ENCODE measurements around the gene UVRAG.
"Not testable (repeated sequence)": the region's sequence is repeated elsewhere in the genome, so short reads cannot be mapped to it uniquely, and the experiment has no call there.

The UVRAG gene

DNA sequence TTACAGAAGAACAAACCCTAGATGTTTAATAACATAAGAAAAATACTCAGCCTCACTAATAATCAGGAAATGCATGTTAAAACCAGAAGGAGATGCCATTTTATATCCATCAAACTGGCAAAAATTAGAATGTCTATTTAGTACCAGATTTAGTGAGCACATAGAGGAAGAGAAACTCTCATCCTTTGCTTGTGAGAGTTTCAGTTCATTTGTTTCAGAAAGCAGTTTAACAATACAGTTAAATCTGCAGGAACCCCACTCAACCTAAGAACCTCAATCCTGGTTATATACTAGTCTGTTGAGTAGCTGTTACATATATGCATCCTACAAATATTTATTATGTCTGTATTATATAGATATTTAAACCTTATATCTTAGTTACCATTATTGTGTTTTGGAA is 218.7 kb downstream of the UVRAG start:
- no peak for DNase-seq

DNA sequence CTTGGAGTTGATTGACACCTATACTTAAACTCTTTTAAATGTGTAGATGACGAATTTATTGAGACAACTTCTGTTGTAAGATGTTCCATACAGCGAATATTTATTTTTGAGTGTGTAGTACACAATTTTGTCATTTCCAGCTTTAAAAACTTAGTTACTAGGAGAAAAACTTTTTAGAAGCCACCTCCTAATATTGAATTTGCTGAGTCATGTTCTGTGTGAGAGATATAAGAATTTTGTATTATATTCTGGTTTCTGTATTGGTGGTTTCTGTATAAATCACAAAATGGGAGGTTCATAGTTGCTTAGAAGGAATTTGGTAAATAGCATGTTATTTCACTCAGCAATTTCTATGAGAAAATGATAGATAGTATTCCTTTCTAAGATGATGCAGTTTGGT is 220.0 kb downstream of the UVRAG start:
- no peak for DNase-seq

DNA sequence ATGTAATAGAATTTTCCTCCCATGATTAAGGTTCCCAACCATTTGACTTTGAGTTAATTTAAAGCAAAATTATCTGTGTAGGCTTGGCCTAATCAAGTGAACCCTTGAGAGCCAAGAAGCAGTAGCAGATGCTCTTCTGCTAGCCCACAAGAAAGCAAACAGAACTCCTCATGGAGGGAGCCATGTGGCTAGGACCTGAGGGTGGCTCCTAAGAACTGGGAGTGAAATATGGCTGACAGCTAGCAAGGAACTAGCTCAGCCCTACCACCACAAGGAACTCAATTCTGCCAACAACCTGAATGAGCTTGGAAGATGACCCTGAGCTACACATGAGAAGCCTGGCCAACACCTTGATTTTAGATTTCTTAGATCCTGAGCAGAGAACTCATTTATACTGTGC is 223.6 kb downstream of the UVRAG start:
- DNase-seq: no peak

DNA sequence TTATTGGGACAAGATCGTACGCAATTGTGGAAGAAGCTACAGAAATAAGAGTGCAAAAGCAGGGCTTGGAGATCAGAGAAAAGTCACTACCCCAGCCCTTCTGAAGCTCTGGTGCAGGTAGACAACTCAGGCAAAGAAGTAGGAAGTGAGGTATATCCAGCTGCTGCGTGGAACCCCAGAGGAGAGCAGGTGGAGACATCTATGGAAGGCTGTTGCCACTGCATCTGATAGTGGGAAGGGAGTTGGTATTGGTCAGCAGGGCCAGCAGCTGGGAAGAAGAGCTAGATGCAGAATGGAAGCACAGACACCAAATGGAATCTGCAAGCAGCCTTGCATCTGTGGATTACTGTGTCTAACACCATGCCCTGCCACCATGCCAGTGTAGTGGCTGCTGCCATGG is 226.2 kb downstream of the UVRAG start:
- no peak for DNase-seq

DNA sequence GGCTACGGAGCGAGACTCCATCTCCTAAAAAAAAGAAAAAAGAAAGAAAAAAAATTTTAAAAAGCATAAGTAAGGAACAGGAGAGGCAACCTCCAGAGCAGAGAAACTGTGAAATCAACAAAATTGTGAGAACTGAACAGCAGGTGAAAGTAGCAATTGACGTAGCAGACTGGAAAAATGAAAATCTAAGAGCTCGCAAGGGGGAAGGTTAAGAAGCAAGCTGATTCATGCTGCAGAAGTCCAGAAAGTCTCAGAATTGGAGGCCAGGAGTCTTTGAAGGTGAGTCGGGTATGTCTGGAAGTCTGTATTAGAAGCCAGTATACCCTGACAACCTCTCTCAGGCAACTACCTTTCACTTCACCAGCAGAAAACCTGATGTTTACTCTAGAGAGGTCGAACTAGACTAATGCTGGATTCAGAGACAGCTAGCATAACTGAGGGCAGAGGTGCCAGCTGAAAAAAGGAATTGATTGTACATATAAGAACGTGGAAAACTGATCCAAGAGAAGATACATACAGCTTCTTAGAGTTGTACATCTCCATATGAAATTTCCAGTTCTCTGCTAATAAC is 229.8 kb downstream of the UVRAG start:
- DNase-seq: no peak

DNA sequence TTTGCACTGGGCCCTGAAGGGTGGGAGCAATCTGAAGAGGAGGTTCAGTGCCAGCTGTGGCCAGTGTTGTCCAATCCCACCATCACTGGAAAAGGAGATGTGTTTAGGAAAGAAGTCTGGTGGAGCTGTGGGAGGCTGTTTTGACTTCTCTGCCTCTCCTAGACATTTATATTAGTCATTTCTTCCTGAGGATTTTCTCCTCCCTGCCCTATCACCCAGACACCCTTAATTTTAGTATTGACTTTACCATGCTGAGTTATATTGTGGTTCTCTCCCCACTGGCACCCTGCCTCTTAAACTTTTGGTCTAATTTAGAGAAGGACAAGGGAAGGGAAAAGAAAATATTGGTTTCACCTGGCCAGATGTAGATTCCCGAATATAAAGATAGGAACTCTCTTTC is 232.2 kb downstream of the UVRAG start:
- no peak for DNase-seq

DNA sequence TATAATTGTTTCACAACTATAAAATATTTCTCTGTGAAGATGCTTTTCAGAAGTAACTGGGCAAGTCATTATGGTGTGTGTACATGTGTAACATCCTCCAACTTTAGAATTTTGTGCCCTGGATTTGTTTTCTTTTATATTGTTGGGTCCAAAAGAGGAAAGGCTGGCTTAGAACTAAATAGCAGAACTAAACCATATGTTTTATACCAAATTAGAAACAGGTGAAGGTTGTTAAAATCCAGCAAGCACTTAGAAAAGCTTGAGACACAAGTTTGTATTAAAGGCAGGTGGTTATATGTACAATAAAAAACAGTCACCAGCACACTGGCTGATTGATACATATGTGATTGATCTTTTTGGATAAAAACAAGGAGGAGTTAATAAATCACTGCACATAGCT is 232.8 kb downstream of the UVRAG start:
- no peak for DNase-seq

DNA sequence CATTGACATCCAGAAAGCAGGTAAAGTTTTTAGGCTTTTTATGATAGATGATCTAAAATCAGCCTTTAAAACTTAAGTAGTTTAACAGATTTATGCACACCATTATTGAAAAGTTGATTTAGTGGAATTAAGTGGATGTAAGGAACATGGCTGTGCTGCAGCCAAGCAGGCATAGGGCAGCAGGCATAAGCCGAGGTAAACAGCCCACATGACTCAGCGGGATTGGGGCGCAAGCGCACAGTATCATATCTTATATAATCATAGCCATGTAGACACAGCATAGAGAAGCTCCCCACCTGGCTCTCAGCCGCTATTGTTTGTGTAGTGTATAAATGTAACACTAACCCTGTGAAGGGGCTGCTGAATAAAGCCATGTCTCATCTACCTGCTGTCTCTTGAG is 233.8 kb downstream of the UVRAG start:
- DNase-seq: no peak

DNA sequence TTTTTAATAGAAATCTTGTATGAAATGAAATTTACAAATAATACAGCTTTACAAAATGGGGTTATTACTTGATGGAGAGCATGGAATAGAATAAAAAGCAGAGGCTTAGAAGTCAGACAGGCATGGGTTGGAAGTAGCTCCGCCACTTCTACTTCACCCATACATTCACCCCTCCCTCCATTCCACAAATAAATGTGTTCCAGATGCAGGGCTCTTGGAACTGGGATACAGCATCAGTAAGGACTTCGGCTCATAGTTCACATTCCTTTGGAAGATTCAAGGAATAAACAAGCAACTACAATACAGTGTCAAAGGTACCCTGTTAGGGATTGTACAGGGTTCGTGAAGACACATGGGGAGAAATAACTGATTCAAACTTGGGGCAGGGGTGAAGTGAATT is 234.5 kb downstream of the UVRAG start:
- no peak for DNase-seq

DNA sequence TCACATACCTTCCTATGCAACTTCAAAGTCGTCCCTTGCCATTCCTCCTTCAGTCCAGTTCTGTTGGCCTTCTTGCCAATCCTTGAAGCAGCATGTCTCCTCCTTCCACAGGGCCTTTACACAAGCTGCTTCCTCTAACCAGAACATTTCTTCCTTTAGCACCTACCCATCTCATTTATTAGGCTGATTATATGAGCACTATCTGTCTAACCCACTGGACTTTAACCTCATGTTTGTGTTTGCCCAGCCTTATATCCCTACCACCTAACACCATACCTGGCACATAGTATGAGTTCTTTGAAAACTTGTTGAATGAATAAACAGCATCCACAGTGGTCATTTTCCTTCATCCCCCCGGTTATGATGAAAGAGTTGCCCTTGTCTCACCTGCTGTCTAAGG is 236.9 kb downstream of the UVRAG start:
- no peak for DNase-seq

DNA sequence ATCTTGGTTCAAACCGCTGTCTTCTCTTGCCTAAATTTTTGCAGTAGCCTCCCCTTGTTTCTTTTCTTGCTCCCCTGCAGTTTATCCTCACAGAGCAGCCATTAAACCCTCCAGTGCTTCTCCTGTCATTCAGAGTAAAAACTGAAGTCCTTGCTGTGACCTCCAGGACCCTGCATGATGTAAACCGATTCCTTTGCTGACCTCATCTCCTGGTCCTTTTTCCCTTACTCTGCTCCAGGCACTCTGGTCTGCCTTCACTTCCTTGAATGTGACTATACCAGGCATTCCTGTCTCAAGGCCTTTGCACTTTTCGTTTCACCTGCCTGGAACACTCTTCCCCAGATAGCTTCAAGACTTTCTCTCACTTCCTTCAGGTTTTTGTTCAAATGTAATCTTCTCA is 239.3 kb downstream of the UVRAG start:
- no peak for DNase-seq

DNA sequence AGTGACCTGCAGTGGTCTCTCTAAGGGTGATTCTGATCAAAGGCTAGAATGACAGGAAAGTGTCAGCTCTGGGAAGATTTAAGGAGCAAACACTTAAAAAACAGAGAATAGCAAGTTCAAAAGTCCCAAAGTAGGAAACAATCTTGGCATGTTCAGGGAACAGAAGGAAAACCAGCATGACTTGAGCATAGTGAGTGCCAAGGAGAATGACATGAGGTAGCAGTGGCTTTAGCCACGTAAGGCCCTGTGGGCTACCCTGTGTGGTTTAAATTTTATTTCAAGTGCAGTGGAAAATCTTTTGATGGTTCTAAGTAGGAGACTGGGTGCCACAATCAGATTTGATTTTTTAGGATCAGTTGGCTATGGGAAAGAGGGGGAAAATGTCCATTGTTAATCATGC is 241.9 kb downstream of the UVRAG start:
- DNase-seq: no peak

DNA sequence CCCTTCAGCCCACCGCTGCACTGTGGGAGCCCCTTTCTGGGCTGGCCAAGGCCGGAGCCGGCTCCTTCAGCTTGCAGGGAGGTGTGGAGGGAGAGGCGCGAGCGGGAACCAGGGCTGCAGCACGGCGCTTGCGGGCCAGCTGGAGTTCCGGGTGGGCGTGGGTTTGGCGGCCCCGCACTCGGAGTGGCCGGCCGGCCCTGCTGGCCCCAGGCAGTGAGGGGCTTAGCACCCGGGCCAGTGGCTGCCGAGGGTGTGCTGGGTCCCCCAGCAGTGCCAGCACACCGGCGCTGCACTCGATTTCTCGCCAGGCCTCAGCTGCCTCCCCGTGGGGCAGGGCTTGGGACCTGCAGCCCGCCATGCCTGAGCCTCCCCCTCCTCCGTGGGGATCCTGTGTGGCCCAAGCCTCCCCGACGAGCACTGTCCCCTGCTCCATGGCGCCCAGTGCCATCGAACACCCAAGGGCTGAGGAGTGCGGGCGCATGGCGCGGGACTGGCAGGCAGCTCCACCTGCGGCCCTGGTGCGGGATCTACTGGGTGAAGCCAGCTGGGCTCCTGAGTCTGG is 245.5 kb downstream of the UVRAG start:
- DNase-seq: not testable (repeated sequence)

DNA sequence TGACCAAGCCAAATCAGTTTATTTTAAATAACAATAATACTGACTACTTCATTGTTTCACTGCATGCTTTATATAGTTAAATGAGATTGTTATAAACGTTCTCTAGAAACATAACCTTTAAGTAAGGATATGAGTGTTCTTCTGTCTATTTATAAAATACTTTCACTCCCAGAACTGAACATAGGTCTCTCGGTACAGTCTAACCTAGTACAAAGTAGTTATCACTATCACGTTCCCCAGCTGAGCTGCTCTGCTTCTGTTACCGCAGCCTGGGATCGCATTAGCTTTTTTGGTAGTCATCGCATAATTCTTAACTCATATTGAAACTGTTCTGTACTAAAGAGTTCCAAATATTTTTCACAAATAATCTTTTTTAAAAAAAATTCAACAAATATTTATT is 247.7 kb downstream of the UVRAG start:
- no peak for DNase-seq

DNA sequence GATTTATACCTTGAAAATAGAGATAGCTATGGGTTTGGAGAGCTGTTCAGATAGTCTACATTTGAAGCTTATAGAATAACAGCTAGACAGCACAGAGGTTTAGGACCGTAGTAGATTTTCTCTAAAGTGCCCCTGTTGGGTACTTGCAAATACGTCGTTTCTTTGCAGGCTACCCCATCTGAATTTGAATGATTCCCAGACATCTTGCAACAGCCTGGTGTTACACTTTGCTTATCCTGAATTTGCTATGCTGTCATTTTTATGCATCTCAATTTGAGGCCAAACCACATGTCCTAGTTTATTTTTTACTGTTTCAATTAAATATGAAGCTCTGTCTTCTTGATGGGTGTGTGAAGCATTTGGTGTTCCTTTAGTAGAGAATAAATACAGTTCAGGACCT is 249.2 kb downstream of the UVRAG start:
- no peak for DNase-seq

DNA sequence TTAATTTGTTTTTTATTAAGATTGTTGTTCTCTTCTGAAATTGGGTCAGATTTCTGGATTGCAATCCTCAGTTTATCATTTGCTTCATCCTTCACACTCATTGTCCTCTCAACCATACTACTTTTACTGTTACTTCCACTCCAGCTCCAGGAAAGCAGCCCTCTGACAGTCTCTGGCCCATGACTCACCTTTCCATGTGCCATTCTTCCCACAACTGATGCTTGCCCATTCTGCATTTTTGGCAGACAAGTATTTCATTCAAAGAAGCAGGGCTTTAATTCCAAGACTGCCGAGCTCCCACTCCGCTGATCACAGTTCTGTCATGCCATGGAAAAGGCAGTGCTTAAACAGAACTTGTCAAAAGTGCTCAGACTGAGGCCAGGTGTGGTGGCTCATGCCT is 252.1 kb downstream of the UVRAG start:
- no peak for DNase-seq

DNA sequence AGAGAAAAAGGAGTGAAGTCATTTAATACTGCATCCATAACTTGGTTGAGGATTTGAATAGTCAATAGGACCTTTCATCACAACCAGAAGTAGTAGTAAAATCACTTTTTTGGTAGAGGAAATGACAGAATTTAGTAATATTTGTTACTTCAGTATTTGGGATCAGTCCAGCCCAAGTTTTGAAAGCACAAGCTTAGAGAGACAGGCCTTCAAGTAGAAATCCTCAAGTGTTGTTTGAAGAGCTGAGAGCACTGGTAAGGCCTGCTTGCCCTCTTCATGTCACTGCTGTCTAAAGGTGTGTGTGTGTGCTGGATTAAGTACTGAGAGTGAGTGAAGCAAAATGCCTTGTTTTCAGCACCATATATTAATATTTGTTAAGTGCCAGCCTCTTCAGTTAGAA is 254.0 kb downstream of the UVRAG start:
- DNase-seq: no peak

DNA sequence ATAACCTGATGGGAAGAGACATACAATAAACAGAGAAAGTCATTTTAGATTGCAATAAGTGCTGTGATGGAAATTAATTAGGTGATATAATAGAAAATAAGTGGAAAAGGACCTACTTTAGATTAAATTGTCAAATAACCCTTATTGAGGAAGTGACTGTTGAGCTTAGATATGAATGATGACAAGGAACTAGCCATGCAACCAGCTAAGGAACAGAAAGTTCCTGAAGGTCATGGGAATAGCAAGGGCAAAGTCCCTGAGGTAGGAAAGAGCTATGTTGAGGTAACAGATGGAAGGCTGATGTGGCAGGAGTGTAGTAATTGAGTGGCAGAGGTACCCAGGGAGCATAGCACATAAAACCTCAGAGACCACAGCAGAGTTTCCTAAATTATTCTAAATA is 256.1 kb downstream of the UVRAG start:
- no peak for DNase-seq

DNA sequence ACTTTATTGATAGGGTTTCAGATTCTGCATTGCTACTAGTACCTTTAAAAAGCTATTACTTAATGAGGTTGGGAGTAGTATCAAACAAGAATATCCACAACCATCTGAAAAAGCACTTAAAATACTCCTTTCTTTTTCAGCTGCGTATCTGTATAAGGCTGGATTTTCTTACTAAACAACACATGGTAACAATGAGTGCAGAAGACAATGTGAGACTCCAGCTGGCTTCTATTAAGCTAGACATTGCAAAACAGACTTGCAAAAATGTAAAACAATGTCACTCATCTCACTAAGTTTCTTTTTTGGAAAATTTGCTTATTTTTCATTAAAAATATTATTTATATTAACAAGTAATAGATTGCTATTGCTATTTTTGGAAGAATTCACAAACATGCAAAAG is 258.7 kb downstream of the UVRAG start:
- no peak for DNase-seq

DNA sequence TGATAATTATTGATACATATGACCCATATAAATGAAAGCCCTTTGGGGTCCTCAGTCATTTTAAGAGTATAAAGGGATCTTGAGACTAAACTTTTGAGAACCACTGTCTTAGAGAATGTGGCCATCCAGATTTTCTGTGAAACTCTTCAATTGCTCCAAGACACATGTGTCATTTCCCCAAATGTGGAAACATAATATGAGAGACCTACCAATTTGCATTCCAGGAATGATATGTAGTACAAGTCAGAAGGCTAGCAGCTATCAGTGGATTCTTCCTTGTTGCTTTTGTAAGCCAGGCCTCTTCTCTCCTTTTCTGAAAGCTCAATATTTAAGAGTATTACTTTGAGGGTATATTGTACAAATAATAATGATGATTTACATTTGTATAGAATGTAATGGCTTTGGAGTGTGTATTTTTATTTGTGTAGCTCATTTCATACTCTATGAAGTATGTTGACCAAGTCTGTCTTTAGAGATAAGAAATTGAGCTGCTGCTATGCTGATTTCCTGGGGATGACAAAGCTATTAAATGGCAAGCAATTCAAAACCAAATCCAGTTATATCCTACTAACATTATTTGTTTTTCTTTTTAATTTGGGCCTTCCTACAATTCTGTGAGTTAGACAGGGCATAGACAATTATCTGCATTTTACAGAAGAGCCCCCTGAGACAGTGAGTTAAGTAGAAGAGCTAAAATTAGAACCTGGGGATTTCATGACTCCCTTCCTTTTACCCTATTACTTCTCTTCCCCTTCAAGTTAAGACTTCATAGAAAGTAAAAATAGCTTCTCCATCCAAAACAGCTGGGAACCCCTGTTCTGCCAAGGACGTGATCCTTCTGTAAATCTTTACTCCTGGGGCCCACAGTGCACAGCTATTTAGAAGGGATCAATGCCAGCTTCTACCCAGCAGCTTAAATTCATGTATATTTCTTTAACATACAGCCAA is 259.4 kb downstream of the UVRAG start:
- DNase-seq: no peak

DNA sequence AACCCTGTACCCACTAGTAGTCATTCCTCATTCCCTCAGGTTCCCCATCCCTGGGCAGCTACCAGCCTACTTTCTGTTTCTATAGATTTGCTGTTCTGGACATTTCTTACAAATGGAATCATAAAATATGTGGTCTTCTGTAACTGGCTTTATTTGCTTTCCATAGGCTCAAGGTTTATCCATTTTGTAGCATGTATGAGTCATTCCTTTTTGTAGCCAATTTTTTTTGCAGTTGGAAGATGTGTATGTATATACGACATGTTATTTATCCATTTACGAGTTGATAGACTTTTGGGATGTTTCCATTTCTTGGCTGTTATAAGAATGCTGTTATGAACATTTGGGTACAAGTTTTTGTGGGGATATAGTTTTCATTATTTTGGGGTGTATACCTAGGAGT is 260.7 kb downstream of the UVRAG start:
- no peak for DNase-seq

DNA sequence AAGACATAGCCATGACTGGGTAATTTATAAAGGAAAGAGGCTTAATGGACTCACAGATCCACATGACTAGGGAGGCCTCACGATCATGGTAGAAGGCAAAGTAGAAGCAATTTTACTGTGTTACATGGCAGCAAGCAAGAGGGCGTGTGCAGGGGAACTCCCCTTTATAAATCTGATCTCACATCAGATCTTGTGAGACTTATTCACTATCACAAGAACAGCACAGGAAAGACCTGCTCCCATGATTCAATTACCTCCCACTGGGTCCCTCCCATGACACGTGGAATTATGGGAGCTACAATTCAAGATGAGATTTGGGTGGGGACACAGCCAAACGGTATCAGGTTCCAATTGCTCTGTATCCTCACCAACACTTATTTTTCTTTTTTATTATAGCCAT is 261.2 kb downstream of the UVRAG start:
- not testable (repeated sequence) for DNase-seq

DNA sequence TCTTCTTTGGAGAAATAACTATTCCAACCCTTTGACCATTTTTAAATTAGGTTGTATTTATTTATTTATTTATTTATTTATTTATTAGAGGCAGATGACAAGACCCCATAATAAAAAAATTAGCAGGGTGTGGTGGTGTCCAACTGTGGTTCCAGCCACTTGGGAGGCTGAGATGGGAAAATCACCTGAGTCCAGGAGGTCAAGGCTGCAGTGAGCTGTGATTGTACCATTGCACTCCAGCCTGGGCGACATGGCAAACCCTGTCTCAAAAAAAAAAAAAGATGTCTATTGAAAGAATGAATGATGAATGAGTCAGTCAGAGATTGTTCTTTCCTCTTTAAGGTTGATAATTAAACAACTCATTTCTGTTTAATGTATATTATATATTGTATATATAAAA is 261.7 kb downstream of the UVRAG start:
- no peak for DNase-seq

DNA sequence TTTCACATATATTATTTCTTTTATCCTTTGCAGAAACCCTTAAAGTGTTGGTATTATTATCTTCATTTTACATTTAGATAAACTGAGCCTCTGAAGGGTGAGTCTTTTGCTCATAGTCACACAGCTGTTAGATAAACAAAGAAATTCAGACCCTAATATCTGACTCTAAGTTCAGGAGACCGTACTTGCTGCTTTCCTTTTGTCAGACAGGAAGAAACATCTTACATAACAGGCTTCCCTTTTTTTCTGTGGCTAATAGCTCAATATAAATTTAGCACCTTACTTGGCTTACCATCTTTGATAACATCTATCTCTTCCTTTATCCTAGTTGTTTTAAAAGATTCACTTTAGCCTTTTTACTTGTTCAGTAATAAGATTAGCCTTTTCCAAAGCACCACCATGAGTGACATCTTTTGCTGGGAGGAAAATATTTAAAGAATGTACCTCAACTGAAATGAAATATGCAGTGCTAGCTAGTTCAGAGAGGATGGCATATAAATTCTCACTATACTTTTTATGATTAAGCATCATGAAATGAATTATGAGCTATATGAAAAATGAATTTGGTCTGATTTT is 262.7 kb downstream of the UVRAG start:
- no peak for DNase-seq

Data from NCI-H2227 treated with DMSO at 0.1 percent for 48 hours (cell line).